ENCODE results near the gene CARM1. TPM values are rescaled to one million over a fixed set of nuclear protein-coding genes. Genes with fewer than 3 reads are reported as not detected.
A peak's percentile ranks its signal among the peaks of the same experiment; 100 is the strongest.

The CARM1 gene
- total RNA-seq, 1 donor from 2014 or later: 66.7 TPM

DNA sequence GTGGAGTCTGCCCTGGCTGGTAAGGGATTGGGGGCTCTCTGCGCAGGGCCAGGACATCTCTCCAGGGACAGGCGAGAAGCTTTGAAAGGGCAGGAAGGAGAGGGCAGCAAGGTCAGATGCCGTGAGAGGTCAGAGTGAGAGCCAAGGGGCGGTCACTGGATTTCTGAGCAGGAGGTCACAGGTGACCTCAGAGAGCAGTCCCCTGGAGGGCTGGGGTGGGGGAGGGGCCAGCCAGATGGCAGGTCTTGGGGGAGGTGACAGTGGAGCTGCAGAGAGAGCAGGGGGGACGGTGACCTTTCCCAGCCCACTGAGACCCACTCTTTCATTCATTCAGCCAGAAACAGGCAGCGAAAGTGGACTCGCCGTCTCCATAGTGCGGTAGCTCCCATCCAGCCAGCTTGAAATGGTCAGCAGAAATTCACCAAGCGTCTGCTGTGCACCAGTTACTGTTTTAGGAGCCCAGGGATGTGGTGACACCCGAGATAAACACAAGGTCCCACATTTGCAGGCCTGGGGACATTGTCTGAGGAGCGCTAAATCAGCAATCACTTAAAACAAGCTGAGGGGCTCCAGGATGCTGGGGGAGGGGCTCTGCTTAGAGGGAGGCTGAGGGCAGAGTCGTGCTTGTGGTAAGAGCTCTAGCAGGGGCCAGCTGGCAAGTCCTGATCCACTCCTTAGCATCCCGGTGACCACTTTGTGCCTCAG lies 10.2 kb downstream of the CARM1 start:
- no peak overlapping the region for H3K4me3 Mint-ChIP-seq (ENCODE audit: unreplicated experiment)
- no peak for DNase-seq (ENCODE audit: extremely low spot score, unreplicated experiment)
- H3K36me3 Mint-ChIP-seq (ENCODE audit: unreplicated experiment): peaks cover 3% of the 10 kb centered on the region
- peak overlapping the region; percentile 42 for H3K27ac Mint-ChIP-seq (ENCODE audit: unreplicated experiment)
- TF ChIP-seq, protein P1, sequence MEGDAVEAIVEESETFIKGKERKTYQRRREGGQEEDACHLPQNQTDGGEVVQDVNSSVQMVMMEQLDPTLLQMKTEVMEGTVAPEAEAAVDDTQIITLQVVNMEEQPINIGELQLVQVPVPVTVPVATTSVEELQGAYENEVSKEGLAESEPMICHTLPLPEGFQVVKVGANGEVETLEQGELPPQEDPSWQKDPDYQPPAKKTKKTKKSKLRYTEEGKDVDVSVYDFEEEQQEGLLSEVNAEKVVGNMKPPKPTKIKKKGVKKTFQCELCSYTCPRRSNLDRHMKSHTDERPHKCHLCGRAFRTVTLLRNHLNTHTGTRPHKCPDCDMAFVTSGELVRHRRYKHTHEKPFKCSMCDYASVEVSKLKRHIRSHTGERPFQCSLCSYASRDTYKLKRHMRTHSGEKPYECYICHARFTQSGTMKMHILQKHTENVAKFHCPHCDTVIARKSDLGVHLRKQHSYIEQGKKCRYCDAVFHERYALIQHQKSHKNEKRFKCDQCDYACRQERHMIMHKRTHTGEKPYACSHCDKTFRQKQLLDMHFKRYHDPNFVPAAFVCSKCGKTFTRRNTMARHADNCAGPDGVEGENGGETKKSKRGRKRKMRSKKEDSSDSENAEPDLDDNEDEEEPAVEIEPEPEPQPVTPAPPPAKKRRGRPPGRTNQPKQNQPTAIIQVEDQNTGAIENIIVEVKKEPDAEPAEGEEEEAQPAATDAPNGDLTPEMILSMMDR (IDR thresholded peaks at IDR 0.05): no peak
- H3K27me3 Mint-ChIP-seq (ENCODE audit: unreplicated experiment): no peaks in the 10 kb centered on the region
- peaks cover 48% of the 10 kb centered on the region for H3K4me1 Mint-ChIP-seq (ENCODE audit: unreplicated experiment)
- H3K9me3 Mint-ChIP-seq (ENCODE audit: unreplicated experiment): no peaks in the 10 kb centered on the region

DNA sequence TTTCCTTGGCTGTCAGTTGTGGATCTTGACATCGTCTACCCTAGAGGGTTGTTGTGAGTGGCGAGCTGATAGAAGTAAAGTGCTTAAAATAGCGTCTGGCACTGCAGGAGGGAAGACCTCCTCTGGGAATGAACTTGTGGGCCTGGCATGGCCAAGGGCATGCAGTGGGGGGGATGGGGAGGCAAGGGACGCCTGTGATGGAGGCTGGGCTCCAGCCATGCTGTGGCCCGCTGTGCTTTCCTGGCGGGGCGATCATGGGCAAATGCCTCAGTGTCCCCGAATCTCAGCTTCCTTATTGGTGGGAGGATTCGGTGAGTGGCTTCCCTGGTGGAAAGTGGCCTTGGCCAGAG lies 10.7 kb downstream of the CARM1 start:
- no peak for DNase-seq (ENCODE audit: extremely low spot score, unreplicated experiment)
- Mint-ChIP-seq H3K4me3 (ENCODE audit: unreplicated experiment) (no peak overlapping the region), H3K27me3 (ENCODE audit: unreplicated experiment) (no peaks in the 10 kb centered on the region), H3K9me3 (ENCODE audit: unreplicated experiment) (no peaks in the 10 kb centered on the region), H3K27ac (ENCODE audit: unreplicated experiment) (peak overlapping the region; percentile 42), H3K4me1 (ENCODE audit: unreplicated experiment) (peaks cover 49% of the 10 kb centered on the region), H3K36me3 (ENCODE audit: unreplicated experiment) (peaks cover 3% of the 10 kb centered on the region)
- TF ChIP-seq, protein P1 (IDR thresholded peaks at IDR 0.05): no peak

DNA sequence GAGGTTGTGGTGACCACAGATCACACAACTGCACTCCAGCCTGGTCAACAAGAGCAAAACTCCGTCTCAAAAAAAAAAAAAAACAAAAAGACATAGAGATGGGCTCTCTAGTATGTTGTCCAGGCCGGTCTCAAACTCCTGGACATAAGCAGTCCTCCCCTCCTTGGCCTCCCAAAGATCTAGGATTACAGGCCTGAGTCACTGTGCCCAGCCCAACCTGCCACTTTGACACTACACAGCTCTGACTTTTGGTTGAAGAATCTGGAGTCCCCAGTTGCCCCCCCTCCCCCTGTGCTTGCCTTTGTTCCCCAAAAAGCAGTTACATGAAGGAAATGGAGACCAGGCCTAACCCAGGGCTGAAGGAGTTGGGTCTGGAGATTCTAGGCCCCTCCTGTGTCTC lies 12.9 kb downstream of the CARM1 start:
- no peaks in the 10 kb centered on the region for H3K9me3 Mint-ChIP-seq (ENCODE audit: unreplicated experiment)
- H3K36me3 Mint-ChIP-seq (ENCODE audit: unreplicated experiment): peaks cover under 1% of the 10 kb centered on the region
- no peak for DNase-seq (ENCODE audit: extremely low spot score, unreplicated experiment)
- peaks cover 48% of the 10 kb centered on the region for H3K4me1 Mint-ChIP-seq (ENCODE audit: unreplicated experiment)
- TF ChIP-seq, protein P1 (IDR thresholded peaks at IDR 0.05): no peak
- H3K4me3 Mint-ChIP-seq (ENCODE audit: unreplicated experiment): no peak overlapping the region
- H3K27me3 Mint-ChIP-seq (ENCODE audit: unreplicated experiment): no peaks in the 10 kb centered on the region
- H3K27ac Mint-ChIP-seq (ENCODE audit: unreplicated experiment): peak overlapping the region; percentile 62

DNA sequence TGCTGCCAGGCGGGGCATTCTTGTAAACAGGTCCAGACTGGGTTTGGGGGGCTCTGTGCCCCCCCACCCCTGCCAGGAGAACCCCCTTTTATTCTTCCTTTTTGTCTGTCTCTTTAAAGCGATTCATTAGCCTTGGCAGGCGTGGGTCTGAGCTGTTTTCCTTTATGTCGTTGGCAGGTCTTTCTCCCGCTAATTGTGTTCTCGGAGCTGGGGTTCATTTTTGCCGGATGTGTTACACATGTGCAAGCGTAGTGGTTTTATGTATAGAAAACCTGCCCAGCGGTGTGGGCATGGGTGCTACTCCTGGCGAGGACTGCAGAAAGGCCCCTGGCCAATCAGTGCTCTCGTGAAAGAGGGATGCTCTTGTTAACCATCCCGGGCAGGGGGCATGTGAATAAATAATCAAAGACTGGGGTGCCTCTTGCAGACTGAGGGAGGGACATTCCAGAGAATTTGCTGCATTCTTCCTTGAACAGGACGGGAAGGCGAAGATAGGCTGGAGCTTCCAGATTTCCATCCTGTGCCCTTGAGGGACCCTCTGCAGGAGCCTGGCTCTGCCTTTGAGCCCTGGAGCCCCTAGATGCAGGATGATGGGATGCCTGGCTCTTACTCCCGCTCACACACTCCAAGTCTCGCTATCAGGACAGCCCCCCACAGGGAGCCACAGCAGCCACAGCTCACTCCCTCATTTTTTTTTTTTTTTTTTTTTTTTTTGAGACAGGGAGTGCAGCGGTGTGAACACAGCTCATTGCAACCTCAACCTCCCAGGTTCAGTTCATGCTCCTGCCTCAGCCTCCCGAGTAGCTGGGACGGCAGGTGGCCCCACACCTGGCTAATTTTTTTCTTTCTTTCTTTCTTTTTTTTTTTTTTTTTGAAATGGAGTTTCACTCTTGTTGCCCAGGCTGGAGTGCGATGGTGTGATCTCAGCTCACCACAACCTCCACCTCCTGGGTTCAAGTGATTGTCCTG lies 14.1 kb downstream of the CARM1 start:
- Mint-ChIP-seq H3K36me3 (ENCODE audit: unreplicated experiment) (no peaks in the 10 kb centered on the region), H3K9me3 (ENCODE audit: unreplicated experiment) (no peaks in the 10 kb centered on the region), H3K4me3 (ENCODE audit: unreplicated experiment) (no peak overlapping the region), H3K4me1 (ENCODE audit: unreplicated experiment) (peaks cover 45% of the 10 kb centered on the region), H3K27ac (ENCODE audit: unreplicated experiment) (peak overlapping the region; percentile 64), H3K27me3 (ENCODE audit: unreplicated experiment) (no peaks in the 10 kb centered on the region)
- no peak for DNase-seq (ENCODE audit: extremely low spot score, unreplicated experiment)
- TF ChIP-seq, protein P1 (IDR thresholded peaks at IDR 0.05): no peak

Measured in osteocyte (in vitro differentiated cells).